Stromal cell of bone marrow (primary cell): ENCODE measurements around the gene LNX2.

Source experiments
- DNase-seq: peaks from one replicate; pipeline ENCODE4 v3.0.0-alpha.2; 2012; ENCODE audit warnings: low read depth

The LNX2 gene

DNA sequence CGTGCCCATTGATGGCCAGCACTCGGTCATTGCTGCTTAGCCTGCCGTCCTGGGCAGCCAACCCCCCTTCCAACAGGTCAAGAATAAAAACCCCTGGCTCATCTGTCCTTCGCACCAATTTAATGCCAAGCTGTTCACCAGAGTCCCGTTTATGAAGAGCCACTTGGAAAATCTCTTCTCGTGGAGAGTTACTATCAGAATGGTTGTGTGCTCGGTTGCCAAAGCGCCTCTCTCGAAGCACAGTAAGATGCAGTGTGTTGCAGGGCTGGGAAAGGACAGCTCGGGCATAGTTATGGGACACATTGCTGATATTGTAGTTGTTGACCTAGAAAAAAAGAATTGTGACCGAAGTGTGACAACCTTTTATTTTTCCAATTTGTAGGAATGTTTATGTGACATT, 57.9 kb downstream of the LNX2 start:
- DNase-seq, result no peak

DNA sequence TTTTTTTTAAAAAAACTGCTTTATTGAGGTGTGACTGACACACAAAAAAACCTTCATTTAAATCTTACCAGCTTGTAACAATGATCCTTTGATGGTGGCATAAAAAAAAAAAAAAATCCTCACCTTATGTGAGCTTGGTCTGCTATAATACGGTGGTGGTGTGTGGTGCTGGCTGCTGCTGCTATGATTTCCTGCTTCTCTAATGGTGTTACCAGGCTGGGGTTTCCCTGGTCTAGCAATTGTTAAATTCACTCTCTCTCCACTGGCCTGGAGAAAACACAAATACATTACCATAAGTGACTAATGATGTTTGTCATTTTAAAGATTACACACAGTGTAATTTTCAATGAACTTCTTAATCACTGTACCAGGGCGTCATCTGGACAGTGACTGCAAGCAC, 60.6 kb downstream of the LNX2 start:
- DNase-seq, result no peak

DNA sequence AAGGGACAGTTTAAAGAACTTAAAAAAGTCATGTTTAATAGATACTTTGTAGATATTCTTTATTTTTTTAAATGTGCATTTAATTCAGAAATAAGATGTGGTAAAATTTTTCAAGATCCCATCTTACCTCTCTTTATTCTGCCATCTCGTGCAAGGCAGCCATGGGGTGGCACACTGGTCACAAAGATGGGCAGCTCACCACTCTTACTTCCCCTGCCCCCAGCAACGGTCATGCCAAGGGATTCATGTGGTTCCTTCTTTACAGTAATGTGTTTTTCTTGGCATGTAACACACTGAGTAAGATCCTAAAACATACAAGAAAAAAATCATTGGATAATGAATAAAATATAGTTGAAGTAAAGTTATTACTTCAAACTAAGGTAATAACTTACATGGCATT, 64.2 kb downstream of the LNX2 start:
- peak; percentile 89 for DNase-seq

DNA sequence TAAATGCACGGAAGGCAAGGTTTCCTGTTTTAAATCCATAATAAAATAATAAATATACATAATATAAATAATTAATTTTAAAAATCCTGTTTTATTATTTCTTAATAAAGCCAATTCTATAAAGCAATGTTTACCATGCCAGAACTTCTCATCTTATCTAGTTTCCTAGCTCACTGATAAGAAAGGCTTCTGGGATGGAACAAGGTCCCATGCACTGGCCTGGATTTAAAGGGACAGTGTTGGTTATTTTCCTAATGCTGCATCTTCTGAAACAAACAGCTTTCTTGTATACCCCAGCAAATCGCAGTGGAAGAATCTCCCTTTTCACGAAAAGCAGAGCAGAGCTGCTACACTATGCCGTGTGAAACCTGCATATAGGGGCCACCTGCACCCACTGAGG, 68.8 kb downstream of the LNX2 start:
- DNase-seq, result no peak

DNA sequence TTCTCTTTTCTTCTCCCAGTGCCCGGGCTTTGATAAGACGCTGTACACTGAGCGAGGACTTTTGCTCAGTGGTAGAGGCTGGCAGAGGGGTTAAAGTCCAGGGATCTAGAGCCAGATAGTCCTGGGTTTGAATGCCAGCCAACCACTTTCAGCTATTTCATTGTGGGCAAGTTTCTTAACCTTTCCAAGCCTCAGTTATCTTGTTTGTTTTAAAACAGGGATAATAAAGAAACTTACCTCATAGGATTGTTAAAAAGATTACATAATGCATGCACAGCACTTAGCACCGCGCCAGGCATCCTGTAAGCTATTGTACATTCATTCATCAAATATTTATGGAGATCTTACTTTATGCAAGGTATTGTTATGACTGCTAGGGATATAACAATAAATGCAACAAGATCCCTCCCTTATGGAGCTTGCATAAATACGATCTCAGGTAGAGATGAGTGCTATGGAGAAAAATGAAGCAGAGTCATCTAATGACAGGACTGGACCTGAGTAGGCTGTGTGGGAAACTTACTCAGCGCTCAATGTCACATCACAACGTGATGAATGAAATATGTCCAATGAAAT, 70.8 kb downstream of the LNX2 start:
- no peak for DNase-seq

DNA sequence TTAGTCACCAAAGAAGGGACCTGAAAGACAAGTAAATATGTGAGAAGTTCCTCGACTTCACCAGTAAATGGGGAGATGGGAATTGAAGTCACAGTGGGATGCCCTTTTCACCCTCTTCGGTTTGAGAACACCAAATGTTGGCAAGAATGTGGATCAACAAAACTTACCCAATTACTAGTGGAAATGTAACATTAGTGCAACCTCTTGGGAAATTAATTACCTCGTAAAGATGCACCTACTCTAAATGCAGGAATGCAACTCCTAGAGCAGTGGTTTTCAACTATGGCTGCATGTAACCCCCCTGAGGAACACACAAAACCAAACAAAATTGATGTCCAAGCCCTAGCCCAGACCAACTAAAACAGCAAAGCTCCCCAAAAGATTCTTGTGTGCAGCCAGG, 78.1 kb downstream of the LNX2 start:
- DNase-seq, result no peak

DNA sequence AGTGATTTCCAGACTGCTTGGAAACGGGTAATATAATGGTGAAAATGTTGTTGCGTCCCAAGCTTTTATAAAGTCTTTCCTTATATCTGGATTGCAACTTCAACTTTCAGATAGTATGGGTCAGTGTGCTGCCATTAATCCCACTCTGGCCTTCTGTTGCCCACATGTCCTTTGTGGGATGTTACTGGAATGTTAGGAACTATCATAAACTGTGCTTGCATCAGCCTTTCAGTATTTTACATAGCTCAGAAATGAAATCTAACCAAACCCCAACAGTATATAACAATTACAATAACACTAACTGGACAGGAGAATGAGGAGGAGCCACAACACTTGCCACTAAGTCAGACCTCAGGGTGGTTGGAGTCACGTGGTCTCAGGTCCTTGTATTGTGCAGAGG, 78.9 kb downstream of the LNX2 start:
- no peak for DNase-seq

DNA sequence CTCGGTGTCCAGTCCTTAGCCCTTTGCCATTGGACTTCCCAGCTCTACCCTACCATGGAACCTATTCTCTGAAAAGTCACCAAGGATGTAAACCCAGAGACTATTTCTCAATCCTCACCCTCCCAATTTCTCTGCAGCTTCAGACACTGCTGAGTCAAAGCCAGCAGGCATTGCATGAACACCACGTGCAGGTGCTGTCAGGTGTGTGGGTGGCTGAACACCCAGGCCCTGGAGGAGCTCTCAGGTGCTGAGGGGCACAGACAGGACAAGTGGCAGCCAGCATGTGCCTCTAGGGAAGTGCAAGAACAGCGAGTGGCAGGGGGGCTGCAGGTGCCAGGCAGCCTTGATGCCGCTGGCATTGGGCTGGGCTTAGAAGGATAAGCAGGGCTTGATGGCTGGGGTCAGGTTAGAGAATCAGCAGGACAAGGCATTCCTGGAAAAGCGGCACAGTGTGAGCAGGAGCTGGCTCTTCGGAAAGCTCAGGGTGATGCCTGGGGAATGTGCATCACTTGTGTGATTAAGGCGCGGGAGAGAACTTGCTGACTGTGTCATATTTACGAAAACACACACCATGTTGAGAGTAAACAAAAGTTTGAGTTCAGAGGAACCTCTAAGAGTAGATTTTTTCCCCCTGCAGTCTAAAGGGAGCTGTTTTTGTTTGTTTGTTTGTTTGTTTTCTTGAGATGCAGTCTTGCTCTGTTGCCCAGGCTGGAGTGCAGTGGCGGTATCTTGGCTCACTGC, 83.8 kb downstream of the LNX2 start:
- DNase-seq, result no peak

DNA sequence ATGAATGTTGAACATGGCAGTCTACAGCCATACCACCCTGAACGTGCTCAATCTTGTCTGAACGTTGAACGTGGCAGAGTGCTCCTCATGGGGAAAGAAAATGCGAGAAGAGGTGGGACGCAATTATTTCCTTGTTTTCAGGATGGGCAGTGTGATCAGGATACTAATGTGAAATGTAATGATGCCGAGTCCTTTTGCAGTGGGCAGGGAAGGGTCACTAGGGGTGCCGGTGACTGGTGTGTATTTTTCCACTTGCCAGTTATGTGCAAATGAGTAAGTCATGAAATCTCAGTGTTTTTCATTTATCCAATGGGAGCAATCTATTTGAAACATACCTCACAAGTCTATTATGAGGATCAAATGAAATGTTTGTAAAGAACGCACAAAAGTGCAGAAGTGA, 84.8 kb downstream of the LNX2 start:
- DNase-seq, result no peak

DNA sequence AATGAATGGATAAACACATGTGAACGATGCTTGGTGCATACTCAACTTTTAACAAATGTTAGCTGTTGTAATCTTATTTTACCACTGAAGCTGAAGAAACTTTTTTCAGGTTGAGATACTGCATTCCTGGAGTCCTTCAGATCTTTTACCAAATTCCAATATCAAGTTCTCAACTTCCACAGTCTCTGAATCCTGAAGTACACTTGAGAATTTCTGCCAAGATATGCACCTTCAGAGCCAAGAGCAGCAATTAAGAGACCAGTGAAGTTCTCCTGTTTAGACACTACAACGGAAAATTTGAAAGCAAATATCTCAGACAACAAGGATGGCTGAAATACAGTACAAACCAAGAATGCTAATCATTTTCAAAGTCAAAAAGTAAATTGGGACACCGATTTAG, 85.3 kb downstream of the LNX2 start:
- DNase-seq, result no peak

DNA sequence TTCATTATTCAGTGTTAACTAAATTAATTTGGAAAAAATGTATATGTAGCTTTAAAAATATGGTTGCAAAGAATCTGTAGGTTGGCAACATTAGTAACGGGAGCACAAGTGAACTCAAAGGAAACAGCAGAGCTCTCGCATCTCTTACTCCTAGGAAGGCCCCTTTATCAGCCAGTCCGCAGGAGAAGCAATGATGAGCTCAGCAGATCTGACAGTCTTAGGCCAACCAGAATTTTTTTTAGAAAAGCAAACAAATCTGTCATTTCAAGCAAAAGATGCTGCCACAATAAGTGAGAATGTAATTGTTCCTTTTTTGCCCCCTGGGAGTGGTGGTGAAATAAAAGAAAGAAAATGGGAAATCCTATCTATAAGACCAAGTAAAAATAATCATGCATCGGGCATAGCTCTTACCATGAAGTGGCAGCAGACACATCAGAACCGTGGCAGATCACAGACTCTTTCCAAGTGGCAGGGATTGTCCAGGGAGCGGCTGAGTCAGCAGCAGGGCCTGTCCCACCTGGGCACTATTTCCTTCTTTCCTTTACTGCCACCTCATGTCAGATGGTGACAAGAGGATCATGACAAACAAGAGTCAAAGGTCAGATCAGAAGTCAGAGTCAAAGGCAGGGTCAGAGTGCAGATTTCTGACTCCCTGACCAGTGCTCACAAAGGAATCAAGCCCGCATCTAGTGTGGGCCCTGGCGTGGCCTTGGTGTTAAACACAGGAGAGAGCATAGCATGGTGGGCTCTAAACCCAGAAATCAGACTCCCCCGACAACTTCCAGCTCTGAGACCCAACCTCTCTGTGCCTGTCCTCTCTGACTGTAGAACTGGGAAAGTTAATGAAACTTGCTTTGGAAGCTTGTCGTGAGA, 86.0 kb downstream of the LNX2 start:
- DNase-seq, result no peak

DNA sequence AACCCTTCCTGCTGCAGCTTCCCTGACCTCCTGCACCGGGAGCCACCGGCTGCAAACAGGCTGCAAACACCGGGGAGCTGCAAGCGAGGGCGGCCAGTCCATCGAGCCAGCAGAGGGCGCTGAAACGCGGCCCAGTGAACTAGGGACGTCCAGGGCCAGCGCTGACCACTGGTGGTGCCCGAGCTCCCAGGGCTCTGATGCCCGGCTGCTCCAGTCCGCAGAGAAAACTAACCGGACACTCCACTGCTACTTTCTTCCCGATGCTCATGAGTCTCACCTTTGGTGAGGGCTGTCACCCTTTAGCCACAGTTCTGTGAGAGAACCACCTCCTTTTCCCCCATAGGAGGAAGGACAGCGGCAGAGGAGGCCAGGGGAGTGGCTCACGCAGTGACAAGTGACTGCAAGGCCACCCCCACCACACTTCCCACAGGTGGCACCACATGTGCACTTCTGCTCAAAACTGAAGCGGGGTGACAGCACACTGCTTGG, 87.1 kb downstream of the LNX2 start:
- peak; percentile 49 for DNase-seq

DNA sequence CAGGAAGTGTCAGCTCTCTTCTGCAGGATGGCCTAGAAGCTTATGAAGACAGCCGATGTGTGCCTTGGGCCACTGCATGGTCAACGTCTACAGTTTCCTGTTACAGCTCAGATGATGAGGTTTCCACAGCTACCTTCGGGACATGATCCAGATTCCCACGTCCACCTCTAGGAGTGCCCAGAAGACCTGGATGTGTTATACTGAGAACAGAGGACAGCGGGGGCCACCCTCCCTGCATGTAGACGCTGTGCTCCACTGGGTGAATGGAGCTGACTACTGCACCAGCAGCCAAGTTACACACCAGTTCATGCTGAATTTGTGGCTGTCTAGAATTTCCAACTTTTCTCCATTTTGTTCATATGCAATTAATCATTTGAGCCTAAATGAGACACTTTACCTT, 91.4 kb downstream of the LNX2 start:
- DNase-seq, result no peak

DNA sequence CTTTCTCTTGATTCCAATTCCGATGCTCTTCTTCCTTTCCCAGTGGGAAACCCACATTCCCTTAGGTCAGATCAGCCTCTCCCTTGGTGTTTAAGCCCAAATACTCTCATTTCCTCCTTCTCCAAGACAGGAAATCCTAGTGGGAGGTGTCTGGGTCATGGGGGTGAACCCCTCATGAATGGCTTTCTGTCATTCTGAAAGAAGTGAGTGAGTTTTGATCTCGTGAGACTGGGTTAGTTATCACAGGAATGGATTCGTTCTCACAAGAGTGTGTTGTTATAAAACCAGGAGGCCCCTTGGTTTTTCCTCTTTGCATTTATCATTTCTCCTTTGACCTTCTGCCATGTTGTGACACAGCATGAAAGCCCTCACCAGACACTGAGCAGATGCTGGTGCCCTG, 93.8 kb downstream of the LNX2 start:
- no peak for DNase-seq

DNA sequence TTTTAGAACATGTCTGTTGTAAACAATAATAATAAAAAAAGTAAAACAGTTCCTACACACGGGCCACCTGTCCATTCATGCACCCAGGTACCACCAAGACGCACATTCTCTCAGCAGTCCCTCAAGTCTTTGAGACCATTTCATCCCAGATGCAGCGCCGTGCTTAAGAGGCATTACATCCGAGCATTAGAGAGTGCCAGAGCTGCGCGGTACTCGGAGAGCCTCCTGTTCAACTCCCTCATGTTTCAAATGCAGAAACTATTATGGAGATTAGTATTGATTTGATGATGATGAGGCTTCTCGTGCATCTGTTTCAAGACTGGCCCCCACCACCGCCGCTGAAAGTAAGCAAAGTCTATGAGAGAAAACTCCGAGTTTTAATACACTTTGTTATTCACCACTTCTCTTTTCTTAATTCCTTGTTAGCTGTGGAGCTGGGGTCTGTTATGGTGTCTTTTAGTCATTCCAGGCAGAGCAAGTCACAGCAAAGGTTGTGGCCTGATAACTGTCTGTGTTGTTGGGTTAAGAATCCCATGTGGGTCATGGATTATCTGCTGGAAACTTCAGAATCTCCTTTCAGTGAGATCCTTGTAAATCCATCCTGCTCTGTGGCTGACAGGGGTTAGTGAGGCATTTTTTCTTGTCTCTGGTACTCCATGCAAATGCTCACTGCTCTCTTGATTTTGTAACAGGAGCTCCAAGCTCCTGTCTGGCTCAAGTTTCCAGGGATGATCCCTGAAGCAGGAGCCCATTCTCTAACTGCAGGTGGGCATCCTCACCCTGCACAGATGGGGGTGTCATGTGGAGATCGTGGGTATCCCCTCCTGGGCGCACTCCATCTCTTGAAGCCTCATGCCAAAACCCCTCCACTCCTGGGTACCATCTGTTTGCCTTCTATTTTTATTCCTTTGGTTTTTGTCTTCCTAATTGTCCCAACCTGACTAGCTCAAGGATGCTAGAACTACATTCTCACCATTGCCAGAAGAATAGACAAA, 95.1 kb downstream of the LNX2 start:
- no peak for DNase-seq

DNA sequence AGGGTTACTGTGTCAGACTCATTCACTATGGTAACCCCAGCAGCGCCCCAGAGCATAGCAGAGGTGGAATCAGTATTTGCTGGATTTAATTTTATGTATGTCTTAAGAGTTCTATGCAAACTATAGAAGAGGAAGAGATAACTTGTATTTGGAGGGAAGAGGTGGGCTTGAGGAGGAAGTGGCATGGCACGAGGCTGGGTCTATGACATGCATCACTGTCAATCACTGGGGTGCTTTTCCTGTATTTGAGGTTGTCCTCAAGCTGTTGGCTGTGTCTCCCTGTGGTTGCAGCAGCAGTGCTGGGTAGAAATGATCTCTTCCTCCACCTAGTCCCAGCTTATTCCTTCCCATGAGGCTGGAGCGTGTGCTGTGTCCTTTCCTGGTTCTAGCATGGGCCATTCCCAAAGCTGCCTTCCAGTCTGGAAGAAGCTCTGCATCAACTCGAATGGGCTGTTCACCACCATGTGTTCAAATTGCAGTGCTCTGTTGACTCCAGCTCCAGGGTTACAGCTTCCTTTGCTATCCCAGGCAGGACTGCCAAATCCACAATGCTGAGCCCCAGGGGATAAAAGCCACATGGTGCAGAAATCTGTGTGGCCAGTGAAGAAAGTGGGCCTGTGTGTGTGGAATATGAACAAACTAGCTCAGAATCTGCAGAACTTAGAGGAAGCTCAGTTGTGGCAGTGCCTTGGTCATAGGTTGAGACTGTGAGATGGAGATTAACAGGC, 96.8 kb downstream of the LNX2 start:
- DNase-seq, result peak; percentile 17

DNA sequence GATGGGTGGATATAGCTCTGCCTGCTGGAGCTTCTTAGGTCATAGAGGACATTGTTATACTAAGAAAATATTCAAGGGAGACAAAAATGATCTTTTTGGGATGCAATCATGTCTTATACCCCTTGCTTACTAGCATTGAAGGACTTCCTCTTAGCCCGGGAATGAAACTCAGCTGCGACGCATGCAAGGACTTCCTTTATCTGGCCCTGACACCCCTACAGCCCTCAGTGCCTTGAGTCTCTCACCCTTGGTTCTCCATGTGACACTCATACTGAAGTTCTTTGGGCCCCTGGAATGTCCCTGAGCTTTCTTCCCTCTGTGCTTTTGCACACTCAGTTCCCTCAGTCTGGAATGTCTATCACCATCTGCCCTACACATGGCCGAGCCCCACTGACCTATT, 97.5 kb downstream of the LNX2 start:
- DNase-seq, result no peak

DNA sequence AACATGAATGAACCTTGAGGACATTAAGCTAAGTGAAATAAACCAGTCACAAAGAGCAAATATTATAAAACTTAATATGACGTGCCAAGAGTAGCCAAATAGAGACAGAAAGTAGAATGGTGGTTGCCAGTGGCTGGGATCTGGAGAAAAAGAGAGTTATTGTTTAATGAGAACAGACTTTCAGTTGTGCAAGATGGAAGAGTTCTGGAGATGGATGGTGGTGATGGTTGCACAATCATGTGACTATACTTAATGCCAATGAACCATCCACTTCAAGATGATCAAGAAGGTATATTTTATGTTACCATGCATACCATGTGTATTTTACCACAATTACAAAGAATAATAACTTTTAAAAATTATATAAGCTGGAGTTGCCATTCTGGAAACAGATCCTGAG, 104.2 kb downstream of the LNX2 start:
- no peak for DNase-seq

DNA sequence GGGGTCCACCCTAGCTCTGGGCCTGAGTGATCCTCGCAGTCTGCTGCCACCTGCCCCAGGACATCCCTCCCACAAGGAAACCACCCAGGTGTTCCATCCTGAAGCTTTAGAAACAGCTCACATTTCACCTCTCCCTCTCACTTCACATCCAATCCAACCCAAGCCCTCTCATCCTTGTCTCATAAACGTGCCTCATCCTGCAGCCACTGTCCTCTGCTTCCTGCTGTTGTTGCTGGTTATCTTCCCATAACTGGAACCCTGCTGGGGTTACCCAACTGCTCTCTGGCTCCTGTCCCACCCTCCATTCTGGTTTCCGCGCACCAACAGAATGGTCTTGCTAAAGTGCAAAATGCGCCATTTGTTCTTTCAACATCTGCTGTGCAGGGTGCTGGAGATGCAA, 110.2 kb downstream of the LNX2 start:
- no peak for DNase-seq

DNA sequence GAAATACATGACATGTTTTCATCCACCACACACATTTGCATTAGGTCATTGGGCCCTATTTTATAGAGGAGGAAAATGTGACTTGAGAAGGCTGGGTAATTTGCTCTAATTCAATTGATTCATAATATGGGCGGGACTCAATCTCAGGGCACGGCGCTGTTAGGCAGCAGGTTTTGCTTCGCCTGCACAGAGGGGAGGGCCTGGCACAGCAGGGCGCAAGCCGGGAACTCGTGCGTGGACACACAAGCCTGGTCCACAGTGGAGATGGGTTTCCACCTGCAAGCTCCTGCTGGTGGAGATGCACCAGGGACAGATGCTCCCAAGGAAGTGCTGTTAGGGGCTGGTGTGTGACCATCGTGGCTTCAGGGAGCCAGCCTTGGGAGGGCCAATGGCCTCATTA, 111.5 kb downstream of the LNX2 start:
- DNase-seq, result no peak

DNA sequence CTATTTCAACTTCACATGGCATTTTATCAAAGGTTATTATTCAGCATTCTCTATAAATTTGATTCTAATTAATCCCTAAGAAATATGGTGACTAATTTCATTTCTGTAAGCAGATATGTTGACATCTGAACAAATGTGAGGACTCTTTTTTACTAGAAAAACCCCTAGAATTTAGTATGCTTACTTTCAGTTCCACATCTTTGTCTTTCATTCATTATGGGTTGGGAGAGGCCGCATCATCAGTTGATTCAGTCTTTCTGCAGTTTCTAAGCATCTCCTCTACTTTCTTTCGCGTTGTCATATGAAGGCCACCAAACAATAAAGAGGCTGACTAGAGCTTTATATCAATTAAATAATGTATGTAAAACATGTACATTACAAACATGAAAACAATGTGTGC, 114.5 kb downstream of the LNX2 start:
- DNase-seq, result no peak
